Measurements from ENCODE around the gene ALKAL2. TPM values are rescaled to one million over a fixed set of nuclear protein-coding genes. Genes with fewer than 3 reads are reported as not detected.

The ALKAL2 gene
- total RNA-seq, 4 donors from 2014 or later = 0.96 to 2.5 TPM; not detected in 2

DNA sequence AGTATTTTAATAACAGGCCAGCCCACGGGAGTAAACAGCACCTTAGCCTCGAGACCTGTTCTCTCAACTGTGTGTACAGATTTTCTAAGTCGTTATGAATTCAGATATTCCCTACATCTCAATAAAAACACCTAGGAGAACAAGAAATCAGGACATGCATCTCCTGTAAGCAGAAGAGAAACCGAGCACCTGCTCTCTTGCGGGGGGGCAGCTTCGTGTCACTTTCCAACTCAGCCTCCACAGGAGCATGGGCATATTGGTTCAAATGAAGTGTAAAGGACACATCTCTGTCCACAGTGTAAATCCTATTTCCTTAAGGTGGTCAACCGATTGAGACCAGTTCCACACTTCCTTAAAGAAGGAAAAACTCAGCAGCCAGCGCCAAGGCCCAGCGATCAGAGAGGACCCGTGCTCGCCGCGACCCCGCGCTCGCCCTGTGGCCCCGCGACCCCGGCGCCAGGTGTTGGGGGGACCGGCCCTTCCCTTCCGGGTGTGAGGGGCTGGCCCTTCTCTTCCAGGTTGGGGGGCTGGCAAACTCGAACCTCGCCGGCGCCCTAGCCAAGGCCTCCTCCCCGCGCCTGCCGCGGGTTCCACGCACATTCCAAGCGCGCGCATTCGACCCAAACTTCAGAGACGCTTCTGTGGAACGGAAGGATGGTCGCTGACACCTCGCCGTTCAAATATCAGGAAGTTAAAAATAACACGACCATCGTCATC lies 24.7 kb downstream of the ALKAL2 start:
- peaks cover 17 to 38% (median 23%) of the 10 kb centered on the region in 4 donors for H3K4me1 ChIP-seq

GRCh38 chr2:262117-262516 lies 25.8 kb downstream of the ALKAL2 start:
- no peaks in the 10 kb centered on the region for H3K36me3 ChIP-seq
- H3K4me1 ChIP-seq = peaks cover 17 to 30% (median 21%) of the 10 kb centered on the region in 4 donors
- in situ Hi-C loops (cut with MboI; ENCODE audit: low pct_ligation_motif_present in 1 of 4, low pct_unique_long_range_greater_than_20kb in 1 of 4, low sequenced_read_pairs in 3 of 4) (no loop called here), intact Hi-C loops (cut with DNase I; ENCODE audit: low total_unique reads) (no loop called here)
- TF ChIP-seq, protein P1, sequence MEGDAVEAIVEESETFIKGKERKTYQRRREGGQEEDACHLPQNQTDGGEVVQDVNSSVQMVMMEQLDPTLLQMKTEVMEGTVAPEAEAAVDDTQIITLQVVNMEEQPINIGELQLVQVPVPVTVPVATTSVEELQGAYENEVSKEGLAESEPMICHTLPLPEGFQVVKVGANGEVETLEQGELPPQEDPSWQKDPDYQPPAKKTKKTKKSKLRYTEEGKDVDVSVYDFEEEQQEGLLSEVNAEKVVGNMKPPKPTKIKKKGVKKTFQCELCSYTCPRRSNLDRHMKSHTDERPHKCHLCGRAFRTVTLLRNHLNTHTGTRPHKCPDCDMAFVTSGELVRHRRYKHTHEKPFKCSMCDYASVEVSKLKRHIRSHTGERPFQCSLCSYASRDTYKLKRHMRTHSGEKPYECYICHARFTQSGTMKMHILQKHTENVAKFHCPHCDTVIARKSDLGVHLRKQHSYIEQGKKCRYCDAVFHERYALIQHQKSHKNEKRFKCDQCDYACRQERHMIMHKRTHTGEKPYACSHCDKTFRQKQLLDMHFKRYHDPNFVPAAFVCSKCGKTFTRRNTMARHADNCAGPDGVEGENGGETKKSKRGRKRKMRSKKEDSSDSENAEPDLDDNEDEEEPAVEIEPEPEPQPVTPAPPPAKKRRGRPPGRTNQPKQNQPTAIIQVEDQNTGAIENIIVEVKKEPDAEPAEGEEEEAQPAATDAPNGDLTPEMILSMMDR (IDR thresholded peaks at IDR 0.05) = no peak
- TF ChIP-seq POLR2A (IDR thresholded peaks at IDR 0.05) = no peak
- no peak for TF ChIP-seq EP300 (IDR thresholded peaks at IDR 0.05; ENCODE audit: low read depth)
- no peak for TF ChIP-seq POLR2AphosphoS5 (IDR thresholded peaks at IDR 0.05)
- H3K9me3 ChIP-seq = peaks cover 3 to 7% of the 10 kb centered on the region in 2 donors
- peak overlapping the region in 3 of 4 donors; percentile 89 to 92 (median 90) for H3K27ac ChIP-seq
- WGBS, 2 donors (ENCODE audit: low coverage in 1 of 2) = 38 to 50% methylated on average over 3 of the region's 3 CpGs
- no peak overlapping the region for H3K4me3 ChIP-seq
- no peaks in the 10 kb centered on the region for H3K27me3 ChIP-seq
- DNase-seq = no peak

More for the DNA sequence above, 24.7 kb downstream of the ALKAL2 start:
- H3K9me3 ChIP-seq = no peaks in the 10 kb centered on the region
- H3K4me3 ChIP-seq = peak overlapping the region; percentile 60 to 78 (median 68)
- no peaks in the 10 kb centered on the region for H3K36me3 ChIP-seq
- DNase-seq = peak; percentile 16
- H3K27me3 ChIP-seq = no peaks in the 10 kb centered on the region
- 33 to 37% methylated on average over 13 to 41 of the region's 42 CpGs for WGBS, 2 donors (ENCODE audit: low coverage in 1 of 2)
- TF ChIP-seq POLR2AphosphoS5 (IDR thresholded peaks at IDR 0.05) (no peak), POLR2A (IDR thresholded peaks at IDR 0.05) (no peak), EP300 (IDR thresholded peaks at IDR 0.05; ENCODE audit: low read depth) (no peak)
- TF ChIP-seq, protein P1 (IDR thresholded peaks at IDR 0.05) = no peak
- in situ Hi-C loops (cut with MboI; ENCODE audit: low pct_ligation_motif_present in 1 of 4, low pct_unique_long_range_greater_than_20kb in 1 of 4, low sequenced_read_pairs in 3 of 4) (no loop called here), intact Hi-C loops (cut with DNase I; ENCODE audit: low total_unique reads) (no loop called here)
- peak overlapping the region; percentile 83 to 92 (median 90) for H3K27ac ChIP-seq

DNA sequence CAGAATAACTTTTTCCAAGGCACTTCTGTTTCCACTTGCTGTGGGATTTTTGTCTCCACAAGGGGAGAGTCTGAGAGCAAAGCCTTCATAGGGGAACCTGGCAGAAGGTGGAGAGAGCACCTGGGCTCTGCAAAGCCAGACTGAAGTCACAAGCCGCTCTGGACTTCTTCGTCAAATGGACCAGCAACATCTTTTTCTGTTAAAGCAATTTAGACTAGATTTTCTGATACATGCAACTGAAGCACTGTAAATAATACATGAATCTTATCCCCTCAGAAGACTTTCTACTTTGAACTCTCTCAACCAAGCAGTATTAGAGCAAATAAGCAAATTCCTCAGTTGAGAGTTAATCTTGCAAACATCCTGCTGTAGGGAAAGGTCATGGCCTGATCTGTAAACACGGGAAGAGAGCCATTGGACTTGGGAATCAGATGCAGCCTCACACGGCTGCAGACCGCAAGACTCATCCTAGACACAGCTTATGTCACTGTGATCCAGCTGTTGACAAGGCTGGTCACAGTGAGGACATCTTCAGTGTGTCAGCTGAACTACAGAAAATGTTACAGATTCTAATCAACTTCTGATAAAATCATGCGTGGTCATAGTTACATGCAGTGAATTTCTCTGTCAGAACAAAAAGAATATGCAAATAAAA lies 27.3 kb downstream of the ALKAL2 start:
- peaks cover 7 to 16% (median 11%) of the 10 kb centered on the region in 4 donors for H3K4me1 ChIP-seq
- no peak for TF ChIP-seq EP300 (IDR thresholded peaks at IDR 0.05; ENCODE audit: low read depth)
- TF ChIP-seq POLR2AphosphoS5 (IDR thresholded peaks at IDR 0.05) = peak in 1 of 3 donors; percentile 47
- H3K36me3 ChIP-seq = no peaks in the 10 kb centered on the region
- in situ Hi-C loops (cut with MboI; ENCODE audit: low pct_ligation_motif_present in 1 of 4, low pct_unique_long_range_greater_than_20kb in 1 of 4, low sequenced_read_pairs in 3 of 4) (no loop called here), intact Hi-C loops (cut with DNase I; ENCODE audit: low total_unique reads) (no loop called here)
- 20 to 74% methylated on average over 2 to 6 of the region's 6 CpGs for WGBS, 2 donors (ENCODE audit: low coverage in 1 of 2)
- H3K4me3 ChIP-seq = no peak overlapping the region
- H3K27me3 ChIP-seq = no peaks in the 10 kb centered on the region
- peak overlapping the region in 1 of 4 donors; percentile 20 for H3K27ac ChIP-seq
- DNase-seq = no peak
- H3K9me3 ChIP-seq = peaks cover 3 to 7% of the 10 kb centered on the region in 2 donors

DNA sequence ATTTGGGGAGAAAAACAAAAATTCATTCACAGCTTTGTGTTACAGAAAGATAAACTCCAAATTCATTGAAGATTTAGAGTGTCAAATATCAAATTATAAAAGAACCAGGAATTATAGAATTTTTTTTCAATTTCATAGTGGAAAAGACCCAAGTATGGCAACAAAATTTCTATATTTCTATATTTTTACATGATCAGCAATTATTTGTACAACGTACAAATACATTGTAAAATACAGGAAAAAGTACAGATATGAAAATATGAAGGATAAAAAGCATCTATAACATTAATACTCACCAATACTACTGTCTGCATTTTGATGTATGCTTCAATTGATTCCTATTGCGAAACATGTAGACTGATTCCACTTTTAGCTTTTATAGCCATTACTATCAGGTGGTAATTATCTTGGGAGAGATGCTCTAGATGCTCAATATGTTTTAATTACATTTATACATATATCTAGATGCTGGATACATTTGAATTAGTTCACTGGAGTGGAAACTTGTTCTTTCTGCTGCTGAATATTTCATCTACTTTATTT lies 28.0 kb downstream of the ALKAL2 start:
- no peak for DNase-seq
- no peak overlapping the region for H3K4me3 ChIP-seq
- WGBS, 2 donors (ENCODE audit: low coverage in 1 of 2) = 90 to 92% methylated on average over 2 of the region's 2 CpGs
- no peaks in the 10 kb centered on the region for H3K27me3 ChIP-seq
- no peaks in the 10 kb centered on the region for H3K36me3 ChIP-seq
- H3K4me1 ChIP-seq = peaks cover 3 to 11% (median 8%) of the 10 kb centered on the region in 4 donors
- peaks cover 3 to 7% of the 10 kb centered on the region in 2 donors for H3K9me3 ChIP-seq
- intact Hi-C loops (cut with DNase I; ENCODE audit: low total_unique reads) (no loop called here), in situ Hi-C loops (cut with MboI; ENCODE audit: low pct_ligation_motif_present in 1 of 4, low pct_unique_long_range_greater_than_20kb in 1 of 4, low sequenced_read_pairs in 3 of 4) (loop anchor here in 1 of 4 donors (10.0 kb wide), 1 partner anchor 375 kb away; no protein-coding TSS in a partner anchor)
- no peak for TF ChIP-seq POLR2AphosphoS5 (IDR thresholded peaks at IDR 0.05)
- H3K27ac ChIP-seq = peak overlapping the region in 1 of 4 donors; percentile 20

DNA sequence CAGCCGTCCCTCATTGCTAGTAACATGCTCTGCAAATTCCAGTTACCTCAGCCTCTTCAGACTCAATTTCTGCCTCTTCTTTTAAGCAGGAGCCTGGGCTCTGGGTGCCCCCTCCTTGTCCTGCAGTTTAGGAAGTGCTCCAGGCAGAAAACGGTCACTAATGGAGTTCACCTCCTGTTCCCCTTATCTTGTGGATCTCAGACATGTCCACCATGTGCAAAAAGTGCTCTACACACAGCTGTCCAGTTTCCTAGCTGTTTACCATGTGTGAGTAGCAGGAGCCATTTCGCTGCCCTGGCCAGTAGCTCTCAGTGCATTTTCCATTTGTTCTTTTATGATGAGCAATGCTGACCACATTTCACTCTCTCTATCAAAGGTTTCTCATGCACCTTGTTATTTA lies 29.0 kb downstream of the ALKAL2 start:
- H3K27me3 ChIP-seq = no peaks in the 10 kb centered on the region
- WGBS, 2 donors (ENCODE audit: low coverage in 1 of 2) = 87 to 100% methylated on average over 1 to 3 of the region's 3 CpGs
- intact Hi-C loops (cut with DNase I; ENCODE audit: low total_unique reads) (no loop called here), in situ Hi-C loops (cut with MboI; ENCODE audit: low pct_ligation_motif_present in 1 of 4, low pct_unique_long_range_greater_than_20kb in 1 of 4, low sequenced_read_pairs in 3 of 4) (loop anchor here in 1 of 4 donors (10.0 kb wide), 1 partner anchor 376 kb away; no protein-coding TSS in a partner anchor)
- DNase-seq = no peak
- no peak overlapping the region for H3K27ac ChIP-seq
- no peaks in the 10 kb centered on the region for H3K36me3 ChIP-seq
- H3K9me3 ChIP-seq = peaks cover 3 to 7% of the 10 kb centered on the region in 2 donors
- H3K4me1 ChIP-seq = peaks cover 3 to 11% (median 8%) of the 10 kb centered on the region in 4 donors
- H3K4me3 ChIP-seq = no peak overlapping the region
- TF ChIP-seq EP300 (IDR thresholded peaks at IDR 0.05; ENCODE audit: low read depth) = no peak
- TF ChIP-seq POLR2AphosphoS5 (IDR thresholded peaks at IDR 0.05) = no peak
- TF ChIP-seq POLR2A (IDR thresholded peaks at IDR 0.05) = no peak
- TF ChIP-seq, protein P1 (IDR thresholded peaks at IDR 0.05) = no peak

All from transverse colon (tissue), 4 donors.